Stimulated activated CD4-positive, alpha-beta T cell treated with anti-CD3 and anti-CD28 coated beads, Interleukin-4, amount 100 ng/mL, for 1 hour (primary cell): ENCODE results near the gene FHIT.

Experiments
- DNase-seq: peaks from one replicate; pipeline ENCODE4 v3.0.0-alpha.2; 2020

FHIT gene

DNA sequence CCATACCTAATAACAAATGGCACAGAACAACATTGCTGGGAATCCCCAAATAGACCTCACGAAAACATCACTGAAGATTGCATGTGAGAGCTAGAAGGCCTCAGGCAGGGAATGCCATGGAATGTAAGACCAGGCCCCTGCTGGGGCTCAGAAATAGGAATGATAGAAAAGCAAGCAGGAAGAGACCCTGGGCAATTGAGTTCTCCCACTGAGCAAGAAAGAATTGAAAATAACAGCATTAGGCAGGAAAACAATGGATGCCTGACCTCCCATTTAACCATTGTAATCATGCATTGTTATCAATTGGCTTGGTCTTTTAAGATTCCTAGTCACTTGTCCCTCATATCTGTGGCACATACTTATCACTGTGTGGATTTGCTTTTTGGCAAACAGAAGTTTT lies 581.6 kb downstream of the FHIT start:
- no peak for DNase-seq

GRCh38 chr3:60660026-60660425 lies 591.2 kb downstream of the FHIT start:
- no peak for DNase-seq

DNA sequence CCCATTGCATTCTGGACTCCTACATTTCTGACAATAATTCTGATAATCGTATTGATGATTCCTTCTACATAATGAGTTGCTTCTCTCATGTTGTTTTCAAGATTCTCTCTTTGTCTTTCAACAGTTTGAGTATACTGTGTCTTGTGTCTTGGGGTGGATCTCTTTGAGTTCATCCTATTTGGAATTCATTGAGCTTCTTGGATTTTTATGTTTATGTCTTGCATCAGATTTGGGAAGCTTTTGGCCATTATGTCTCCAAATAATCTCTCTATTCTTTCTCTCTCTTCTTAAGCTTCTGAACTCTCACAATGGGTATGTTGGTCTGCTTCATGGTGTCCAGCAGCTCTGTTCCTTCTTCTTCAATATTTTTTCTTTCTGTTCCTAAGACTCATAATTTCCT lies 592.2 kb downstream of the FHIT start:
- no peak for DNase-seq

DNA sequence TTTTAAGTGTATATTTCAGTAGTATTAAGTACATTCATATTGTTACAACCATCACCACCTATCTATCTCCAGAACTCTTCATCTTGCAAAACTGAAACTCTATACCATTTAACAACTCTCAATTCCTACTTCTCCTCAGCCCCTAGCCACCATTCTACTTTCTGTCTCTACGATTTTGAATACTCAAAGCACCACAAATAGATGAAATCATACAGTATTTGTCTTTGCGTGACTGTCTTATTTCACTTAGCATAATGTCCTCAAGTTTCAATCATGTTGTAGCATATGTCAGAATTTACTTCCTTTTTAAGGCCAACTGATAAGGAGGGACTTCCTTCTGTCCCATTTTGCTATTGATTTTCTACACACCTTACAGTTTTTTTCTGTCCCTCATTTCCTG lies 593.3 kb downstream of the FHIT start:
- DNase-seq: no peak

DNA sequence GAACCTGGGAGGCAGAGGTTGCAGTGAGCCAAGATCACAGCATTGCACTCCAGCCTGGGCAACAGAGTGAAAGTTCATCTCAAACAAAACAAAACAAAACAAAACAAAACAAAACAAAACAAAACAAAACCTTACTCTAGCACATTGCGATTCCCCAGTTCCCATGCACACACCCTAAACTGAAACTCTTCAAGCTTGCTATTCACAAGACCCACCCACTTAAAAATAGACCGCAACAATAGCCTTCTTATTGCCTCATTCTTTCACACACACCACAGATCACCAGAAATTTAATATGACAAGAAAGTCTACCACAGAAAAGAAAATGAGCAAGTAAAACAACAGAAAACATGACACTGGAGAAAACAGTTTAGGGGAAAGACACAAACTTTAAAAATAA lies 598.4 kb downstream of the FHIT start:
- no peak for DNase-seq

DNA sequence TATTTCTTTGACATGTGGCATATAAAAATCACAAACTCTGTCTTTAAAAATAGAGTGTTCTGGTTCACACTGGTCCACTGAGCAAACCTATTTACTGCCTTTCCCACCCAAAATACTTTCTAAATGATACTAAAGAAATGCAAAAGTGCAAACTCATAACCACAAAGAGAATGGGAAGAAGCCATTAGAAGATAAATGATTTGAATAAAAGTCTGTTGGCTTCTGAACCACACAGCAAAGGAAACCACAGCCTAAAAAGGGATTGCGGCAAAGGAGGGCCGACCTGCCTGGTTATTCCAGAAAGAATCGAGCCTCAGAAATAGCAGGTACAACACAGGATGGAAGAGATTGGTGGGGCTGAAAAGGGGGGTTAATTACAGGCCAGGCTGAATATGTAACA lies 599.5 kb downstream of the FHIT start:
- DNase-seq: no peak

- DNase-seq: no peak
Measured at GRCh38 chr3:60650171-60650570, 601.1 kb downstream of the FHIT start.

- no peak for DNase-seq
Measured at GRCh38 chr3:60645801-60646200, 605.5 kb downstream of the FHIT start.

DNA sequence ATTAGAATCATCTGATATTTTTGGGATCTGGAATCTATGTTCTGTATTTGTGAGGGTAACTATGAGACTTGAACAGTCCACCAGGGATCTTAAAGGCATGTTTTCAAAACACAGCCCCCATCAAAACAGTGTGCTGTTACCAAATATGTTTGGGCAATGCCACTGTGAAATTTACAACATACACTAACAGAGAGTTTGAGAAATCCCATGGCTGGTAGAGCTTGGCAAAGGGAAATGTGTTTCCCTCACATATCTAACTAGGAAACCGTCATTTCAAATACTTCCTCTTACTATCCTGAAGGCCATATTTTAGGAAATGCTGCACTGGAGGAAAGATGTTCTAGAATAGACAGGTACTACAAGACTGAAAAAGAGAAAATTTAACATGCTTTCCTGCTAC lies 607.4 kb downstream of the FHIT start:
- no peak for DNase-seq

- DNase-seq: no peak
Measured at GRCh38 chr3:60641354-60641753, 609.9 kb downstream of the FHIT start.

- no peak for DNase-seq
Measured at GRCh38 chr3:60636846-60637245, 614.4 kb downstream of the FHIT start.

DNA sequence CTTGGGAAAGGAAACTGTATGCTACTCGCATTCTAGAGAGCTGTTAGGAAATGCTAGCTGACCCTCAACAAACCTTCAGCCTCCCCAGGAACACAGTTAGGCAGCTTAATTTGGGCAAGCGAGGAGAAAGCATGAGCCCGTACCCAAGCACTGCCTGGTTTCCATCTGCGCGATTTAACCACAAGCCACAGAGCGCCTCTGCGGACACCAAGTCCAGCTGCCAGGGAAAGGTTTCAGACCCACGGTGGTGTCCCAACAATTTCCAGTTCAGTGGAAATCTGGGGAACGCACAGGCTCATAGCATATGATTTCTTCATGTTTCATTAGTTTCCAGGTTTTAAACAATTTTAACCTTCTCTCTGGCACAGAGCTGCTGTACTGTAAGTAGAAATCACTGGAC lies 617.6 kb downstream of the FHIT start:
- DNase-seq: no peak

DNA sequence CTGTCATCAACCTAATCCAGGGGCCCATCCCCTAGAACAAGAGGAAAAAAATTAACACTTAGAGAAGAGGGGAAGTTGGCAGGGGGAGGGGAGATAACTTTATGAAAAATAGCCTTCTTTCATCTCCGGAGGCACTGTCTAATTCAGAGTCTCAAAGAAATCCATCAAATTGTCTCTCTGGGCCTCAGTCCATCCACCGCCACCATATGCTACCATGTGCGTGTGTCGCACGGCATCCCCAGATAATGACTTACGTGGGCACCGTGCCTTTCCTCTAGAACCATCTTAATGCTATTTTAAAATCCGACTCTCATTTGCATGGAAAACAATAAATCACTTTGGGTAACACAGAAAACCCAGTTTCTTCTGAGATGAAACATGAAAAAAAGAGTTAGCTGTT lies 619.7 kb downstream of the FHIT start:
- no peak for DNase-seq

- DNase-seq: no peak
Measured at GRCh38 chr3:60630953-60631352, 620.3 kb downstream of the FHIT start.

- no peak for DNase-seq
Measured at GRCh38 chr3:60629816-60630215, 621.4 kb downstream of the FHIT start.

DNA sequence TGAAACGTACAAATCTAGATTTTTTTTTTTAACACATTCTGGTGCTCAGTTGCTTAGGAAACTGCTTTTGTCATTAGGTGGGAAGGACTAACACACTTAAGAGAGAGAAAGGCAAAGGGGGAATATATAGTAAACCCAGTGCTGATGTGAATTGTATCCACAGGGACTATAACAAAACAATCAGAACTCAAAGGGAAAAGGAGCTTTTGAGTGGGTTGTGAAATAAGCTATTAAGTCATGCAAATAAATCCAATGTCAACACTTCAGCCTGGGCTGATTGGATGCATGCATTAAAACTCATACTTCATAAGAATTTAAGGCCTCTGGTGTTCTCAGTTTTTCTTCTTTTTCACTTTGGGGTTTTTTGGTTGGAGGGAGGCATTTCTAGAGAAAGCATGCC lies 628.9 kb downstream of the FHIT start:
- no peak for DNase-seq

- no peak for DNase-seq
Measured at GRCh38 chr3:60617188-60617587, 634.1 kb downstream of the FHIT start.

- no peak for DNase-seq
Measured at GRCh38 chr3:60613769-60614303, 637.4 kb downstream of the FHIT start.

DNA sequence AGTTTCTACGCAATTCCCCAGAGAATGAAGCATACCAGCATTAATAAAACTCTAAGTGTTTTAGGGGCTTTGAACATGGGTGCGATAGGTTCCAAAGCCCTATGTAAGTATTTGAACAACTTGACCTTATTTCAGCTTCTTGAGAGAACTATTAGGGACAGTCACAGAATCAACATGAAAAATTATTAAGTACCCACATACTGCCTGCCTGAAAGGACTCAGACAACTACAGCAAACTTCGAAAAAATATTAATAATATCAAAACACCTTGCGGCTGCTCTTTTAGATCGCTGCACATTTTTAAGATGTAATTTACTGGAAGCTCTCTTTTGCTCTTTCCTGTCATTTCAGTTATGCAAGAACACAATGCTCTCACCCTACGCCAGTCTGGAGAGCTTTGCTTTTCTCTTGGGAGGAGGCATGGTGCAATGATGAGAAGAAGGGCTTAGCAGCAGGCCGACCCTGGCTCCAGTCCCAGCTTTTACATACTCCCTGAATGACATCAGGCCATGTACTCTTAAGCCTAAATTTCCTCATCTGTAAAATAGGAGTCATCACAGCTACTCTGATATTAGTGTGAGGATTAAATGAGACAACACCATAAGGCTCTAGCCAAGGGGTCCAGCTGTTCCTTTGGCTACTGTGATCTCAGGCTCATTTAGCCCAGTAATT lies 640.7 kb downstream of the FHIT start:
- no peak for DNase-seq

- no peak for DNase-seq
Measured at GRCh38 chr3:60609446-60609845, 641.8 kb downstream of the FHIT start.

GRCh38 chr3:60603860-60604259 lies 647.4 kb downstream of the FHIT start:
- no peak for DNase-seq

DNA sequence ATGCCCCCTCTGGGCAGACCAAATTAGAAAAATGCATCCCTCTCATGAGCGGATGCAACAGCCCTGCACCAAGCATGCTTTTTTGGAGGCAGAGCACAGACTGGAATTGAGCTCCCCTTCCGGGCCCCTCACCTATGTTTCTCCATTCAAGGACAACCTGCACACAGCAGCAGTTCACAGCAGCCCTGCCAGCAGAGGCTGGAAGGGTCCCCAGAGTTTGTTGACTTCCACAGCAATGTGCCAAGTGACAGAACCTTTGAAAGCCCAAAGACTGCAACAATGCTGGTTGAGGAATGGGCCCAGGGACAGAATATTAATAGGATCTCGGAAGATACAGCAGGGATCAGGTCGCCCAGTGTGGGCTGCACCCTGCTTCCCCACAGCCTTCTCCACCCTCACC lies 650.4 kb downstream of the FHIT start:
- no peak for DNase-seq

DNA sequence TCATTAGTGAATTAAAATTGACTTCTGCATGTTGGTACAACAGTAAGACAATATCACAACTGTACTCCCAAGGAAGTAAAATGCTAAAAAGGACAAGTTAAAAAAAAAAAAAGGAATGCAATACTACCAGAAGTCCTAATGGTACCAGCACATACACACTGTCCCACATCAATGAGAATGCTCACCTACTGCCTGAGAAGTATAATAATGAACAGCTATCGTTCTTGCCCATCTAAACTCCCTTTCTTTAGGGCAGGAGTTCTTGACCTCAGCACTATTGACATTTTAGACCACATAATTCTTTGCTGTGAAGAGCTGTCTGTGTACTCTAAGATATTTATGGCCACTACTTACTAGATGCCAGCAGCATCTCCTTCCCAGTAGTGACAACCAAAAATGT lies 651.7 kb downstream of the FHIT start:
- DNase-seq: no peak

DNA sequence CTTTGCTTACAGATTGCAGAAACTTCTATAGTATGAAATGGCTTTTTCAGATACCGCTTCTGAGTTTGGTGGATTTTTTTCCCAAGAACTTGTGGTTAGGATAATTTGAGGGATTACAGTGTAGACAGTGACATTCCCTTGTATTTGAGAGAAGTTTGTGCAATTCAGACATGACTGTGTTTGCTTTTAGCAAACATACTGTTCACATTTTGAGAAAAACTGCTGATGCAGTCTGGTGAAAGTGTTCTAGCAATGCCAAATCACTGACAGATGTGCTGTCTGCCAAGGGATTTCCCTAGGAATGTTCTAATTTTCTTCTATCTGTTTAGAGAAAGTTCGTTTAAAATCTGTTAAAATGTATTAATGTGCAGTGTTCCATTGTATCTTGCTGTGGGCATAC lies 652.6 kb downstream of the FHIT start:
- no peak for DNase-seq

- no peak for DNase-seq
Measured at GRCh38 chr3:60594025-60594424, 657.2 kb downstream of the FHIT start.
